Measurements from ENCODE around the gene SYAP1.
"Not testable (repeated sequence)": the region's sequence is repeated elsewhere in the genome, so short reads cannot be mapped to it uniquely, and the experiment has no call there.

SYAP1 gene

DNA sequence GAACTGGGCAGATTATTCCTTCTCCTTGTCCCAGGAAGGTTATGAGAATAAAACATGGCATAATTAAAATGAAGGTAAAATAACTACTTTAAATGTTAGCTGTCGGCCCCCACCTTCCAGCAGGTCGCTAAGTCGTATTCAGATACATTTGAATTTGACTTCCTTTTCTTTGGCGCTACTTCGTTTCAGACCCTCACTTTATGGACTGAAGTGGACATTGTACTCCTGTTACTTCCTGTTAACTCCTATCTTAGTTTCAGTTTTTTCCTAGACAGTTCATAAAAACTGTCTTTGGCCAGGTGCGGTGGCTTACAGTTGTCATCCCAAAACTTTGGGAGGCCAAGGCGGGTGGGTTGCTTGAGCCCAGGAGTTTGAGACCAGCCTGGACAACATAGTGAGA lies 5.7 kb downstream of the SYAP1 start:
- DNase-seq (ENCODE audit: low read depth), result no peak

DNA sequence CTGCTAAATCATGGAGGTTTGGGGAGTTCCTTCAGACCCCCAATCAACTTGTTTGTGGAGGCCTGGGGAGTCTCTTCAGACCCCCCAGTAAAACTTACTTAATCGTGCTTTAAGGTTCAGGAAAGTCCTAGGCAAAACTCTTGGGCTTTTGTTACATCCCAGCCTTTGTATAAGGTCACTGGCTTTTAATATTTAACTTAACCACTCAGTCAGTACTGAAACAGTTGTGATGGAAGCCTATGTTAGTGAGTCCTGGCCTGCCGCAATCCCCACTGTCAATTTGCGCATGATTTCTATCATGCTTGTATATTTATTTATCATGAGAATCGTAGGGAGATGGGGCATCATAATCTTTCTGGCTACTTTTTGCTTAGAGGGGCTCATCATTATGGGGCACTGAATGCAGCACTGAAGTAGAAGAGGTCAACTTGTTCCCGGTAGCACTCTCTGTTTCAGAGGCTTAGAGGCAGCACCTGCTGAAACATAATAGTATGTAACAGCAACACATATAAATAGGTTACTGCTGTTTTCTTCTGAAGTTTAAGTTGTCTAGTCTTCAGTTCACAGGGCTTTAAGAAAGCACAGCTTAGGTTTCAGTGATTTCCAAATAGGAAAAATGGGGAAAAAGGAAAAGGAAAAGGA lies 7.1 kb downstream of the SYAP1 start:
- not testable (repeated sequence) for DNase-seq (ENCODE audit: low read depth)

DNA sequence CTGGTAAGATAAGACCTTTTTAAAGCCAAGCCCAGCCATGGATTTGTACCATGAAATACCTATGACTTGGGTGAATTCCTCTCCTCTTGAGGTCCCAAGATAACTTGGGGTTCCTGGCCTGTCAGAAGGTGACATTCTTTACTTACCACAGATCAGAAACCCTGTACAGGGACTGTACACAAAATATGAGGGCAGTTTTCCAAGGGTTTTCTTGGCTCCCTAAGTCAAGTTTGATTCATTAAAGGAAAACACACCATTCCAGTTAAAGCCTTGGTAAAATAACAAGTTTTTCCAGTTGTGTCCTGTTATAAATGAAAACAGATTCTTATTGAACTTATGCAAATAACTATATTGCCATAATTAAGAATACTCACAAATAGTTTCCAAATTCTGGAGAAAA lies 8.2 kb downstream of the SYAP1 start:
- no peak for DNase-seq (ENCODE audit: low read depth)

DNA sequence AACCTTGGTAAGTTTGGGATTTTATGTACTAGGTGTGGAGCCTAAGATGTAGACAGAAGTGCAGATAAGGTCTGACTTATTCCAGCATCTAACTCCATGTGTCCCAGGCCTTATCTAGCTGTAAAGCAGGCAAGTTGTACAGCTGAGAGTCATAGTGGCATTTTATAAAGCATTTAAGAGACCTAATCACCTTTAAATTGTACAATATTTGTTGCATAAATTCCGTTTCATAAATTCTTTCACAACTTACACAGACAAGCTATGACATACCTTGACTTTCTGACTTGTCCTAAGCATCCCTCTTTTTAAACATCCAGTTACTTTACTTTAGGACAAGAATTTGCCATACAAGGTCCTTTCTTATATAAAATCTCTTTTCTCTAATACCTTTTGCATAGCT lies 11.0 kb downstream of the SYAP1 start:
- DNase-seq (ENCODE audit: low read depth), result no peak

DNA sequence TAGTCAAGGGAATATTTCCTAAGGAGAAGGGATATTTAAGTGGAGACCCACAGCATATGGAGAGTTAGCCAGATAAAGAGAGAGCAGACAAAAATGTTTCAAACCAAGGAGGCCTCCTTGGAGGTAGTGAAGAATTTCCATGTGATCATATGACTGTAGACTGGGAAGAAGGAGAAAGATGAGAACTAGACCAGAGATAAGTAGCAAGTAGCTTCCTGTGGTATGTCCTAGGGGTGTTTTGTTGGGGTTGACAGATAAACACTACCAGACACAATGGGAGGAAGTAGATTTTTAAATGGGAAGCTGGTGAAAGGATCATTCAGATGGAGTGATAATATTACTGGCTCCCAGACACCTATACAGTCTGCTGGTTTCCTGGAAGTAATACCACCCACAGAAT lies 13.6 kb downstream of the SYAP1 start:
- DNase-seq (ENCODE audit: low read depth), result no peak

DNA sequence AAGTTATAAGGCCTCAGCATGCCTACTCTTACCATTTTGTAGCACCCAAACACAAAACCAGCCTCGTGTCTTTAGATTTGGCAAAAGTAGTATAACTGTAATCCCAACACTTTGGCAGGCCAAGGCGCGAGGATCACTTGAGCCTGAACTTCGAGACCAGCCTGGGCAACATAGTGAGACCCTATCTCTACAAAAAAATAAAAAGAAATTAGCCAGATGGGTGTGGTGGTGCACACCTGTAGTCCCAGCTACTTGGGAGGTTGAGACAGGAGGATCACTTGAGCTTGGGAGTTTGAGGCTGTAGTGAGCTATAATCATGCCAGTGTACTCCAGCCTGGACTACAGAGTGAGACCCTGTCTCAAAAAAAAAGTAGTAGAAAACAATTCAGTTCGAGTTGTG lies 17.6 kb downstream of the SYAP1 start:
- DNase-seq (ENCODE audit: low read depth), result no peak

DNA sequence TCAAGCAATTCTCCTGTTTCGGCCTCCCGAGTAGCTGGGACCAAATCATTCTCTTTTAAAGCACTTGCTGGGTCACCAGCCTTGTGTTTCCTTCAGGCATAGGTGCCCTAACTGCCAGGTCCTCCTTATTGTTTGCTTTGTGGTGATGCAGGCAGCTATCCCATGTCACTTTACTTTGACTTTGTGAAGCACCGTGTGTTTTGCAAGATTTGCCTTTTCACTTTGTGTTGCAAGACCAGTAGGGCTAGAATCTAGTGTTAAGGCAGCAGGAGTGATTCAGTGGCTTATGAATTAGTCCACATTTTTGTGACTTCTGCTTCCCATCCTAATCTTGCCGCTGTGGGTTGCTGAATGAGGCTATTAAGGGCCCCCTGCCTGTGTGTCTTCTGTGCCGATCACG lies 20.2 kb downstream of the SYAP1 start:
- no peak for DNase-seq (ENCODE audit: low read depth)

DNA sequence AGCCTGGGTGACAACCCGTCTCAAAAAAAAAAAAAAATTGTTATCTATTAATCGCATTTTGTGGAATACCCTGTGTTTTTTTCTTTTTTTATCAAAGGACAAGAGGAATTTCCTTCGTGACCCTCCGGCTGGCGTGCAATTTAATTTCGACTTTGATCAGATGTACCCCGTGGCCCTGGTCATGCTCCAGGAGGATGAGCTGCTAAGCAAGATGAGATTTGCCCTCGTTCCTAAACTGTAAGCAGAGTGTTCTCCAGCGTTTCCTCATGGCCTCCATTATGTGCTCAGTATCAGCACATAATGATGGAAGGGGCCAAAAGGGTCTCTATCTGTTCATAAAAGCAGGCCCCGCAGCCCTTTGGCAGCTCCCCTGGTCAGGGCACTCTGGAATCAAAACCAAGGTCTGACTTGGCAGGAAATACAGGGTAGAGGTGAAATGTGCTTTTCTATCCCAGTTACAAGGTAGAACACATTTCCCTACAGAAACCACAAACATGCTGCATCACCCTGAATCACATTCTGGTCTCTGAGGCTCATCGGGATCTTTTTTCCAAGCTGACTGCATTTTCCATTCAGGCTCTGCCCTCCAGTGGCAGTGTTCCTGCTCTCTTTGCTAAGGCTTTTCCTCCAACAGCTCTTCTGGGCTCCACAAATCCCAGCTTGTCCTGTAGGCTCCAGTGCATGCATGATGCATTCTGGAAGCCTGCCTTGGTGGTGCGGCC lies 24.4 kb downstream of the SYAP1 start:
- DNase-seq (ENCODE audit: low read depth), result peak; percentile 59

DNA sequence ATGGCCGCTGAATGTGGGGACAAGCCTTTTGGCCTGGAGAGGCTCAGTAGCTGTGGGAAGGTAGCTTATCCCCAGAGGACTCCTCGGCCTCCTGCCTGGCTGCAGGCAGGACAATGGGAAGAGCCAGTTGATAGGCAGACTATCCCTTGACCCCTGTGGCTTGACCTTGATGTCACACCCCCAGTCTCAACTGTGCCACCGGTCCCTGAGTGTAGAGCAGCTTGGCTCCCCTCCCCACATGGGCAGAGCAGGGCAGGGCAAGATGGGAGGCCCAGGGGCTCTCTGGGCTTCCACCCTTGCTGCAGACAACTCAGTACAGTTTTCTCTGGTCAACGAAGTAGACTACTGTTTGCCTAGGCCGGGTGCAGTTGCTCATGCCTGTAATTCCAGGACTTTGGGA lies 25.7 kb downstream of the SYAP1 start:
- DNase-seq (ENCODE audit: low read depth), result no peak

DNA sequence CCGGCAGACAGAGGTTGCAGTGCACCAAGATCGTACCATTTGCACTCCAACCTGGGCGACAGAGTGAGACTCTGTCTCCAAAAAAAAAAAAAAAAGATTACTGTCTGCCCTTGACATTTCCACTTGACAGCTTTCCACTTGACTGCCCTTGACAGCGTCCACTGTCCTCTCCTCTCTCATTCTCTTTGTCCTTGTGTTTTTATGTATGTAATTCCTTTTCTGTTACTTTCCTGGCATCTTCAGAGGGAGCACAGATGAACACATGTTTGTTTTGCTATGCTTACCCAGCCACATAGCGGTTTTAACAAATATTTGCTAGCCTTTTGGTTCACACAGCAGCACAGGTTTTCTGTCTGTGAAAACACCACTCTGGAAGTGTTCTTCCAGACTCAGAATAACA lies 26.2 kb downstream of the SYAP1 start:
- DNase-seq (ENCODE audit: low read depth), result no peak

DNA sequence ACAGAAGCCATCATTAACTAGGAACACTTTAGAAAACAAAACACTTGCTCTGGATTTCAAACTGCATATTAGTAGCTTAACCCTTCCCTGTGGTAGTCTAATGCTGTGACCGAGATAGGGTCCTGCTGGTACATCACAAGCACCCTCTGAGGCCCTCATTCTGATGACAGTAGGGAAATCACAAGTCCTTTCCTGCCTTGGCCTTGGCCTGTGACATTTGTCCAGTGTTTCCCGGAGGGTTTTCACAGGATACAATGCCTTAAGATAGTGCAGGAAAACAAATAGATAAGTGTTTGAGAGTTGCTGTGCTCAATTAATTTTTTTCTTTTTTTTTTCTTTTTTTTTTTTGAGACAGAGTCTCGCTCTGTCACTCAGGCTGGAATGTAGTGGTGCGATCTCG lies 29.0 kb downstream of the SYAP1 start:
- DNase-seq (ENCODE audit: low read depth), result no peak

DNA sequence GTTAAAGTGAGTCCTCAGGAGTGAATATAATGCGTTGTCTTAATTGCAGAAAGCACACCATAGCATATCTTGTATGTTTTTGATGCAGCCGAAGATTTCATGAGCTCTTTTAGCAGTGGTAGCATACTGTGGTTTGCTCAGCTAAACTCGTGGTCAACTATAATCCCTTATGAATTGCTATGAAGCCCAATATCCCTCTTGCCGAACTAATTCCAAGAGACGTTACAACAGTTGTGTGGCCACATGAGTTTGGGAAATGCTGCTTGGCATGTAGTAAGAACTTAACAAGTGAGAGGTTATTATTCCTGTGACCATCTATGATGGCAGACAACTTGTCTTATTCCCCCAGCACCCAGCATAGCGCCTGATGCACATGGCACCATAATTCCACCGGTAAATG lies 30.7 kb downstream of the SYAP1 start:
- DNase-seq (ENCODE audit: low read depth), result no peak

DNA sequence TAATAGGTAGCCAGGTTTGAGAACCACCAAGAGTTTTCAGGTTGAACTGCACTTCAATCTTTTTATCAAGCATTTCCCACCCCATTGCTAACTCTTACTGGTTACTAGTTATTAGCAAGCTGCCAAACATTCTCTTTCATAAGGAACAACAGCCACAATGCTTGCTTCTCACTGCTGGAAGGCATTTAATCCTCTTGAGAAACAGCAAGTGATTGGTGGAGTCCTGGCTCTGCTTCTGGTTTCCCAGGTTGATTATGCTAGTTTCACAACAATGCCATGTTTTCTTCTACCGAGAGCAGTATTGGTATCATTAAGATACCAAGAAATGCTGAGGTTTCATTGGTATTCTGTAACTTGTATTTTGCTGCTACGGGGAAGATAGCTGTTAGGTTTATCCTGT lies 34.6 kb downstream of the SYAP1 start:
- no peak for DNase-seq (ENCODE audit: low read depth)

DNA sequence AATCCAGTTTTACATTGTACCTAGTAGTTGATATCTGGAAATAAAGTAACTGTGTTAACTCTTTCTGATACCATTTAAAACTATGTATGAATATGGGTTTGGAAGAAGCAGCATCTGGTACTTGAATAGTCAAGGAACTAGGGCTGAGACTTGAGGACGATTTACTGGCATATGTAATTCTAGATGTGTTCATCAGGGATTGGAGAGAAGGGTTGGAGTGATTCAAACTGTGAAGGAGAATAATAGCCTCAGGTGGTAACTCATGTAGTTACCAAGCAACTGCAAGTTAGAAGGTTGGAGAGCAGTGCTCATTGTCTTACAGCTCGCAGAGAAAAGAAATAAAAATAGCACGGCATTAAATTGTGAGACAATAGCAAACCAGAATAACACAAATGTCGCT lies 37.3 kb downstream of the SYAP1 start:
- DNase-seq (ENCODE audit: low read depth), result no peak

DNA sequence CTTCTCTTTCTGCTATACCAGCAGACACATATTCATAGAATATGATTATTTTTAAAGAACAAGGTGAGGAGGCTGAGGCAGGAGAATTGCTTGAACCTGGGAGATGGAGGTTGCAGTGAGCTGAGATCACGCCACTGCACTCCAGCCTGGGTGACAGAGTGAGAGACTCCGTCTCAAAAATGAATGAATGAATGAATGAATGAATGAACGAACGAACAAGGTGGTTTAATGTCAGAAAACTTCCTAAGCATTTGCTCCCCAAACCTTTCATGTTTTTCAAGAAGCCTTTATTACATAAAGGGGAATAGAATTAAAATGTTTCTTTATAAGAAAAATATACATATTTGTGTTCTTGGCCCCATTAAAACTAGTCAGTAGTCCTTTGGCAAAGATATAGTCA lies 42.1 kb downstream of the SYAP1 start:
- not testable (repeated sequence) for DNase-seq (ENCODE audit: low read depth)

DNA sequence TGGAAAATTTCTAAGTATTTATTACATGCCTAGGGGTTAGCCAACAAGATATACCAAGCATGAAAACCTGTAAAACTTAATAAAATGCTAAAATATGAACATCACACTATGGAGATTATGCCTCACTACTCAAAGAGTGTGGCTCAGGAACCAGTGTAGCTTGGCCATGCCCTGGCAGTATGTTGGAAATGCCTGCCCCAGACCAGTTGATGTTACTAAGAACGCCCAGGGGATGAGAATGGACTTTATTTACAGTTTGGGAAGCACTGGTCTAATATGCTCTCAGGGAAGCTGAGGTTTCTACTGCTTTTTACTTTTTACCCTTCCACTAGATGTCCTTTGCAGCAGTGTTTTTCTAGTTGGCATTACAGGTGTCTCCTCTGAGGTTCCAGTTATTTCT lies 43.2 kb downstream of the SYAP1 start:
- no peak for DNase-seq (ENCODE audit: low read depth)

DNA sequence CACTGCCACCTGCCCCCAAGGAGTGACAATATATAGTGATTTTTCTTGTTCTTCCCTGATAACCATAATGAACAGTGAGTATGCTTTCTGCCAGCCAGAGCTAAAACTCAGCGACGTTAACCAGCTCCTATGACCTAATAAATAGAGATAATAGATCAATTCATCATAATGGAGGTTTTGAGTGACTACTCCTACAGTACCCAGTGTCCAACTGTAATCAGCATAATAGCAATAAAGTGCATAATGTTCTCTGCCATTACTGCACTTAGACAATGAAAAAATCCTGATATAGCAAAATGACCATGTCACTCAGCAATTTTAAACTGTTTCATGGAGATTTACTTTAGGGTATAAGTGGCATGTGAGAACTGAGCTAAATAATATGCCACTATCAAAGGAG lies 46.2 kb downstream of the SYAP1 start:
- DNase-seq (ENCODE audit: low read depth), result no peak

DNA sequence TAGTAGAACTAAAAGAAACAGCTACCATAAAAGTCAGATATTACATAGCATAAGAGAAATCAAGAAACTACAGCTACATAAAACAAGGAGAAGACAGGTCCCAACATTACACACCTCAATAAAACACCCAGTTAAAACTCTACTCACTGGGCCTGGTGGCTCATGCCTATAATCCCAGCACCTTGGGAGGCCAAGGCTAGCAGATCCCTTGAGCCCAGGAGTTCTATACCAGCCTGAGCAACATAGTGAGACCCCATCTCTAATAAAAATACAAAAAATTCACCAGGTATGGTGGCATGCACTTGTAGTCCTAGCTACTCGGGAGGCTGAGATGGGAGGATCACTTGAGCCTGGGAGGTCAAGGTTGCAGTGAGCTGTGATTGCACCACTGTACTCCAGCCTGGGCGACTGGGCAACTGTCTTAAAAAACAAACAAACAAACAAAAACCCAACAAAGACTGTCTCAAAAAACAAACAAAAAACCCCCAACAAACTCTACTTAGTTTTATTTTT lies 51.6 kb downstream of the SYAP1 start:
- no peak for DNase-seq (ENCODE audit: low read depth)

DNA sequence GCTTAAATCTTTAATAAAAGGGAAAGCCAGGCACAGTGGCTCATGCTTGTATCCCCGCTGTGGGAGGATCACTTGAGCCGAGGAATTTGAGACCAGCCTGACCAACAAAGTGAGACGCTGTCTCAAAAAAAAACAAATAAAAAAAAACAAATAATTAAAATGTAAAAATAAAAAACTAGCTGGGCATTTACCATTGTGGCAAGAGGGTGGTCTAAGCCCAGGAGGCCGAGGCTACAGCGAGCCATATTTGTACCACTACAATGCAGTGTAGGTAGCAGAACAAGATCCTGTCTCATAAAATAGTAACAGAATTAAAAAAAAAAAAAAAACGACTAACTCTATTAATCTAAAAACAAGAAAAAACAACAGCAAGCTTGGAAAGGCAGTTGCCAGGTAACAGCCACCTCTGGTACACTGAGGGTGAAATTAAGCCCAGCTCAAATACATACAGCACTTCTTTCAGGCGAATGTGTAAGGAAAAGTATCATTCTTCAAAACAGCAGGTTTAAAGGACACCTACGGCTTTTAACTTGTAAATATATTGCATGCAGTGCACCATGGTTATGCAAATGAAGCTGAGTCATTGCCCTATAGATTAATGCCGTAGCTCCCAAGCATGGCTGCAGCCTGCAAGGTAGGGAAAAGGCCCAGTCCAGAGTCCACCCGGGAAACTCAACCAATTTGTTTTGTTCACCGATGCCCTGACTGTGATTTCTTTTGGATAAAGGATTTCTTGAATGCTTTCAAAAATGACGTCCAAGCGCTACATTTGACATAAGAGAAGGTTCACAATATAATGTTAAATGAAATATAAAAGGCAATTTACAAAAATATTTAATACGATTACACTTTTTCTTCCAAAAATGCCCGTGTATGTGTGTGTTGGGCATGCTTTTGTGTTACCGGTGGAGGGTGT lies 52.3 kb downstream of the SYAP1 start:
- DNase-seq (ENCODE audit: low read depth), result peak; percentile 39

DNA sequence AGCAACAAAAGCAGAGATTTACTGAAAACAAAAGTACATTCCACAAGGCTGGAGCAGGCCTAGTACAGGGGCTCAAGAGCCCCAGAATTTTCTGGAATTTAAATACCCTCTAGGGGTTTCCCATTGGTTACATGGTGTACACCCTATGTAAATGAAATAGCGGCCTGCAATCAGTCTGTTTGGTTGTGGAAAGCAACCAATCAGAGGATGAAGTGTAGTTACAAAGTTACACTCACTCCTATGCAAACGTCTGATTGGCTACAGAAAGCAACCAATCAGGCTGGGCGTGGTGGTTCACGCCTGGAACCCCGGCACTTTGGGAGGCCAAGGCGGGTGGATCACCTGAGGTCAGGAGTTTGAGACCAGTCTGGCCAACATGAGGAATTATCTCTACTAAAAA lies 53.0 kb downstream of the SYAP1 start:
- no peak for DNase-seq (ENCODE audit: low read depth)

DNA sequence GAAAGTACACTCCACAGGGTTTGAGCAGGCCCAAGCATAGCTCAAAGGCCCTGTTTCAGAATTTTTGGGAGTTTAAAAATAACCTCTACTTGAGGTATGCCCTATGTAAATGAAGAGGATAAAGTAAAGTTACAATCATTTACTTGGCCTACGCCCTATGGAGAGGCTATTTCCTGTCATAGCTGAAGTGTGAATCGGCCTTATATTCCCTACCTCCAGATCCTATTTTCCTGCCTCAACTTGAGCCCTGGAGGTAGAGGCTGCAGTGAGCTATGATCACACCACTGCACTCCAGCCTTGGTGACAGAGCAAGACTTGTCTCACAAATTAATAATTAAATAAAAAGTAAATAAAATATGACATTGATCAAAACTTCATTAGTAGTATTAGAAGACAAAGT lies 55.3 kb downstream of the SYAP1 start:
- no peak for DNase-seq (ENCODE audit: low read depth)

DNA sequence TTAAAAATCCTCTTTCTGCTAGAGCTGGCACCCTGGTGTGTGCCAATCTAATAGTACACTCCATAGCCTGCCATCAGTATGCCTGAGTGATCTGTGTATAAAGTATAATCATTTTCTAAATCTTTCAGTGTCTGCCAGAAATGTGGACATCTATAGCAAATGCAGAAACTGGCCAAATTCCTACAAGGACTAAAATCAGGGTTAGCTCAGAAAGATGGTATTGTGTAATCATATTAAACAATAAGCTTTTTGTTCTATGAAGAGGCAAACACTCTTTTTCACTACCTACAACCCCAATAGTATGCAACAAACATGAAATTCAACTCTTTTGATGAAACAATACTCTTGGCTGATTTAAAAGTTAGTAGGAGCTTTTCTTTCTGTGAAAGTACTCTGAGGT lies 59.1 kb downstream of the SYAP1 start:
- no peak for DNase-seq (ENCODE audit: low read depth)

DNA sequence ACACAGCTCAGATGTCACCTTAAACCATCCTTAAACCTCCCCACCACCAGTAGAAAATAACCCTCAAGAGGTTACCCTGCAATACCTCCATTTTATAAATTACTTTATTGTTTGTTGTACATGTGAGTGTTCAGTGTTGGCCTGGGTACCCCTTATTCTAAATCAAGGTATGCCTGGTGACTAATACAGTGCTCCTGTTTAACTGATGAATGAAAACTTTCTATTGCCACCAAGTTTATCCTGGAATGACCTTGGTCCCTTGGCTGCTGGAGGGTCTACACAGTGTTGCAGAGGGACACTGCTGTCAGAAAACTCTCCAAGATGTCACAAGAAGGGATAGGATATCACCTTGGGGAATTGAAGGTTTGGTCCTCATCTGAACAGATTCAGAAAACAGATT lies 59.6 kb downstream of the SYAP1 start:
- DNase-seq (ENCODE audit: low read depth), result no peak
